ENCODE measurements around the gene HEG1.

GRCh38 chr3:125052624-125053303 lies 3.0 kb downstream of the HEG1 start:
- TF ChIP-seq, protein P1, sequence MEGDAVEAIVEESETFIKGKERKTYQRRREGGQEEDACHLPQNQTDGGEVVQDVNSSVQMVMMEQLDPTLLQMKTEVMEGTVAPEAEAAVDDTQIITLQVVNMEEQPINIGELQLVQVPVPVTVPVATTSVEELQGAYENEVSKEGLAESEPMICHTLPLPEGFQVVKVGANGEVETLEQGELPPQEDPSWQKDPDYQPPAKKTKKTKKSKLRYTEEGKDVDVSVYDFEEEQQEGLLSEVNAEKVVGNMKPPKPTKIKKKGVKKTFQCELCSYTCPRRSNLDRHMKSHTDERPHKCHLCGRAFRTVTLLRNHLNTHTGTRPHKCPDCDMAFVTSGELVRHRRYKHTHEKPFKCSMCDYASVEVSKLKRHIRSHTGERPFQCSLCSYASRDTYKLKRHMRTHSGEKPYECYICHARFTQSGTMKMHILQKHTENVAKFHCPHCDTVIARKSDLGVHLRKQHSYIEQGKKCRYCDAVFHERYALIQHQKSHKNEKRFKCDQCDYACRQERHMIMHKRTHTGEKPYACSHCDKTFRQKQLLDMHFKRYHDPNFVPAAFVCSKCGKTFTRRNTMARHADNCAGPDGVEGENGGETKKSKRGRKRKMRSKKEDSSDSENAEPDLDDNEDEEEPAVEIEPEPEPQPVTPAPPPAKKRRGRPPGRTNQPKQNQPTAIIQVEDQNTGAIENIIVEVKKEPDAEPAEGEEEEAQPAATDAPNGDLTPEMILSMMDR (conservative IDR thresholded peaks at IDR 0.05; ENCODE audit: low read depth, low read length), result no peak
- TF ChIP-seq POLR2A (IDR thresholded peaks at IDR 0.05; ENCODE audit: low read depth, low read length) (no peak; the same call in 1 of the 2 replicates), RFX5 (IDR thresholded peaks at IDR 0.05; ENCODE audit: low read depth, low read length) (no peak), ELK1 (IDR thresholded peaks at IDR 0.05; ENCODE audit: borderline replicate concordance, low read depth, low read length) (no peak), RAD21 (IDR thresholded peaks at IDR 0.05; ENCODE audit: low read length) (no peak), BHLHE40 (IDR thresholded peaks at IDR 0.05; ENCODE audit: low read depth, low read length) (no peak), MXI1 (IDR thresholded peaks at IDR 0.05; ENCODE audit: borderline replicate concordance, low read depth, low read length) (peak; percentile 53; the same call in 1 of the 2 replicates), MAFK (IDR thresholded peaks at IDR 0.05; ENCODE audit: low read depth, low read length) (peak; percentile 38; the same call in 1 of the 2 replicates), RCOR1 (IDR thresholded peaks at IDR 0.05; ENCODE audit: insufficient replicate concordance, low read length) (peak; percentile 30), SMC3 (IDR thresholded peaks at IDR 0.05; ENCODE audit: low read depth, low read length) (no peak; the same call in 1 of the 2 replicates), CEBPB (IDR thresholded peaks at IDR 0.05; ENCODE audit: low read depth, low read length) (no peak), NFE2L2 (IDR thresholded peaks at IDR 0.05; ENCODE audit: low read depth, low read length) (no peak)
